H9 (cell line): ENCODE measurements around the gene ASB18. TPM values are rescaled to one million over a fixed set of nuclear protein-coding genes. Genes with fewer than 3 reads are reported as not detected.

ENCODE experiments used
- DNase-seq: peaks from one replicate; pipeline ENCODE4 v3.0.0-alpha.2; 2017
- H2AFZ ChIP-seq: one replicate; pipeline ENCODE4 v1.6.1; 2013; ENCODE audit warnings: mild to moderate bottlenecking, low read length, control low read depth, moderate library complexity
- H2AK5ac ChIP-seq: 2 replicates; pipeline ENCODE4 v1.6.1; 2013; ENCODE audit warnings: low read length, control low read depth, mixed read lengths; ENCODE audit not compliant: insufficient read length
- H2BK120ac ChIP-seq: one replicate; pipeline ENCODE4 v1.6.1; 2013; ENCODE audit warnings: low read depth, mild to moderate bottlenecking, low read length, control low read depth, inconsistent platforms; ENCODE audit not compliant: poor library complexity, severe bottlenecking
- H2BK12ac ChIP-seq: 2 replicates; pipeline ENCODE4 v1.6.1; 2013; ENCODE audit warnings: low read length, control low read depth, mixed read lengths, low read depth; ENCODE audit not compliant: insufficient read length
- H2BK15ac ChIP-seq: 2 replicates; pipeline ENCODE4 v1.6.1; 2013; ENCODE audit warnings: low read depth, low read length, control low read depth
- H2BK20ac ChIP-seq: one replicate; pipeline ENCODE4 v1.6.1; 2013; ENCODE audit warnings: low read depth, mild to moderate bottlenecking, low read length, control low read depth, inconsistent platforms; ENCODE audit not compliant: poor library complexity, severe bottlenecking
- H2BK5ac ChIP-seq: 2 replicates; pipeline ENCODE4 v1.6.1; 2013; ENCODE audit warnings: low read length, control low read depth, mixed read lengths; ENCODE audit not compliant: insufficient read length
- H3K14ac ChIP-seq: 2 replicates; pipeline ENCODE4 v1.6.1; 2013; ENCODE audit warnings: low read length, control low read depth; ENCODE audit not compliant: insufficient read depth
- H3K18ac ChIP-seq: 2 replicates; pipeline ENCODE4 v1.6.1; 2013; ENCODE audit warnings: low read depth, mild to moderate bottlenecking, mixed read lengths, low read length, control low read depth; ENCODE audit not compliant: insufficient read length
- H3K23ac ChIP-seq: 2 replicates; pipeline ENCODE4 v1.6.1; 2013; ENCODE audit warnings: low read length, control low read depth, mixed read lengths, low read depth; ENCODE audit not compliant: insufficient read length
- H3K23me2 ChIP-seq: 2 replicates; pipeline ENCODE4 v1.6.1; 2013; ENCODE audit warnings: low read depth, mild to moderate bottlenecking, mixed read lengths, low read length, control low read depth; ENCODE audit not compliant: insufficient read length, poor library complexity, severe bottlenecking
- H3K27ac ChIP-seq: 2 replicates; pipeline ENCODE4 v1.5.1; 2013; ENCODE audit warnings: low read length, control low read depth, mixed read lengths, low read depth; ENCODE audit not compliant: insufficient read length
- H3K27me3 ChIP-seq: 2 replicates; pipeline ENCODE4 v1.6.1; 2013; ENCODE audit warnings: low read length, control low read depth, inconsistent platforms; ENCODE audit not compliant: insufficient read depth
- H3K4ac ChIP-seq: 2 replicates; pipeline ENCODE4 v1.6.1; 2013; ENCODE audit warnings: low read depth, mild to moderate bottlenecking, control low read depth, inconsistent platforms, low read length, moderate library complexity
- H3K4me1 ChIP-seq: 2 replicates; pipeline ENCODE4 v1.6.1; 2013; ENCODE audit warnings: low read length, control low read depth, inconsistent platforms; ENCODE audit not compliant: insufficient read depth
- H3K4me2 ChIP-seq: 2 replicates; pipeline ENCODE4 v1.6.1; 2013; ENCODE audit warnings: low read length, control low read depth, mixed read lengths; ENCODE audit not compliant: insufficient read length, insufficient read depth
- H3K56ac ChIP-seq: 2 replicates; pipeline ENCODE4 v1.6.1; 2013; ENCODE audit warnings: low read depth, mild to moderate bottlenecking, mixed read lengths, low read length, control low read depth; ENCODE audit not compliant: insufficient read length
- H3K79me1 ChIP-seq: 2 replicates; pipeline ENCODE4 v1.6.1; 2013; ENCODE audit warnings: low read depth, mild to moderate bottlenecking, moderate library complexity, low read length, control low read depth, inconsistent platforms; ENCODE audit not compliant: insufficient read depth, poor library complexity, severe bottlenecking
- H3K79me2 ChIP-seq: 2 replicates; pipeline ENCODE4 v1.6.1; 2013; ENCODE audit warnings: low read length, control low read depth, inconsistent platforms; ENCODE audit not compliant: insufficient read depth
- H3K9ac ChIP-seq: 2 replicates; pipeline ENCODE4 v1.6.1; 2013; ENCODE audit warnings: low read length, control low read depth, mixed read lengths; ENCODE audit not compliant: insufficient read length; ENCODE audit errors: extremely low read depth
- H3K9me3 ChIP-seq: one replicate; pipeline ENCODE4 v1.6.1; 2013; ENCODE audit warnings: low read depth, low read length, inconsistent platforms; ENCODE audit not compliant: control insufficient read depth
- H3T11ph ChIP-seq: one replicate; pipeline ENCODE4 v1.6.1; 2013; ENCODE audit warnings: mild to moderate bottlenecking, low read length, control low read depth, inconsistent platforms
- H4K20me1 ChIP-seq: one replicate; pipeline ENCODE4 v1.6.1; 2013; ENCODE audit not compliant: control insufficient read depth, insufficient read length, insufficient read depth
- H4K5ac ChIP-seq: 2 replicates; pipeline ENCODE4 v1.6.1; 2013; ENCODE audit warnings: low read depth, mild to moderate bottlenecking, mixed read lengths, low read length, control low read depth; ENCODE audit not compliant: insufficient read length
- H4K8ac ChIP-seq: replicated peaks from 2 replicates; pipeline ENCODE4 v1.6.1; 2013; ENCODE audit warnings: low read length, control low read depth, mixed read lengths, low read depth; ENCODE audit not compliant: insufficient read length
- H4K91ac ChIP-seq: 2 replicates; pipeline ENCODE4 v1.6.1; 2013; ENCODE audit warnings: low read depth, mild to moderate bottlenecking, moderate library complexity, mixed read lengths, low read length, control low read depth; ENCODE audit not compliant: insufficient read length
- H3K27ac Mint-ChIP-seq, 3 experiments: 2 replicates in 2 of 3; 3 replicates in 1 of 3; pipeline ENCODE4 v1.8.0; 2020 to 2021; ENCODE audit warnings: mixed read lengths in 3 of 3, mild to moderate bottlenecking in 1 of 3, moderate library complexity in 1 of 3
- H3K27me3 Mint-ChIP-seq: 2 replicates; pipeline ENCODE4 v1.8.0; 2021; ENCODE audit warnings: low read depth, mild to moderate bottlenecking, moderate library complexity, mixed read lengths
- H3K36me3 Mint-ChIP-seq, 3 experiments: 2 replicates in 2 of 3; 3 replicates in 1 of 3; pipeline ENCODE4 v1.8.0; 2020 to 2021; ENCODE audit warnings: low read depth in 3 of 3, mixed read lengths in 3 of 3; ENCODE audit not compliant: insufficient read depth in 1 of 3
- H3K4me1 Mint-ChIP-seq, 2 experiments: 2 replicates each; pipeline ENCODE4 v1.8.0; 2020; ENCODE audit warnings: mixed read lengths in 2 of 2
- H3K4me3 Mint-ChIP-seq, 2 experiments: 2 replicates in 1 of 2; 3 replicates in 1 of 2; pipeline ENCODE4 v1.8.0; 2020 to 2021; ENCODE audit warnings: mild to moderate bottlenecking in 2 of 2, mixed read lengths in 2 of 2, moderate library complexity in 1 of 2
- H3K9me3 Mint-ChIP-seq, 2 experiments: 2 replicates in 1 of 2; 3 replicates in 1 of 2; pipeline ENCODE4 v1.8.0; 2020; ENCODE audit warnings: mild to moderate bottlenecking in 2 of 2, mixed read lengths in 2 of 2, moderate library complexity in 1 of 2
- CTCF ChIP-seq: fragments of 200-600 bp; sonication (generic); conservative IDR thresholded peaks from 3 replicates; pipeline ENCODE4 v1.8.0; 2021; ENCODE audit warnings: antibody characterized with exemption, mild to moderate bottlenecking
- WGBS: extraction: QIAGEN DNeasy Blood & Tissue Kit; methylation state at CpG from one replicate; pipeline ENCODE4 v1.1.7; 2013; ENCODE audit warnings: missing lambda C conversion rate, low lambda C conversion rate, mixed read lengths; ENCODE audit not compliant: insufficient read length; ENCODE audit errors: extremely low coverage; 5-methylcytosine and 5-hydroxymethylcytosine counted together
- total RNA-seq: library from RNA; stranded (reverse); gene quantifications from 2 replicates; pipeline ENCODE4 v1.2.1, GENCODE V29; 2021

Gene ASB18
- total RNA-seq, 1 experiment from 2014 or later: not detected

DNA sequence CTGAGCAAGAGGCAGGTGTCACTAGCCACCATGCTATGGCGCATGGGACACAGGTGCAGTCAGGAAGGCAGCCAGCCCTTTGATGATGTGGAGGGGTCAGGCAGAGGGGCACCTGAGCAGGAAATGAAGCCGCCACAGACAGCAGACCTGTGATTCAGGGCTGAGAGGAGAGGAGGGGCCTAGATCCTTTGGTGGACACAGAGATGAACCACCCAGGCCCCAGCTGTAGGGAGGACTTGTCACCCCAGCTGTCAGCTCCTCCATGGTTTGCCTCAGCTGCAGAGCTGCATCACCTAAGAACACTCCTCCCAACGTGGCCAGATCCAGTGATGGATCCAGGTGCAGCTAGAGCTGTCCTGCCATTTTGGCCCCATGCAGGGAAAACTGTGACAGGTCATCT, 11.6 kb downstream of the ASB18 start:
- Histone ChIP-seq H3K27ac (no peak overlapping the region), H3T11ph (no peak overlapping the region), H3K14ac (no peak overlapping the region; the same call in 1 of the 2 replicates), H3K27me3 (no peaks in the 10 kb centered on the region), H2BK12ac (no peak overlapping the region), H3K79me2 (no peaks in the 10 kb centered on the region), H2AFZ (no peak overlapping the region), H3K9me3 (no peaks in the 10 kb centered on the region), H3K56ac (no peak overlapping the region), H3K4me1 (0 out of 2 replicates have a peak, but pooled peaks cover 2% of the 10 kb centered on the region), H4K20me1 (no peaks in the 10 kb centered on the region), H4K5ac (no peak overlapping the region), H4K8ac (no peak overlapping the region), H2BK20ac (no peak overlapping the region), H3K4ac (no peak overlapping the region), H2AK5ac (no peak overlapping the region), H3K18ac (no peak overlapping the region), H3K79me1 (no peaks in the 10 kb centered on the region), H3K23ac (no peak overlapping the region), H2BK120ac (no peak overlapping the region), H2BK5ac (no peak overlapping the region), H3K4me2 (no peak overlapping the region), H4K91ac (no peak overlapping the region), H3K23me2 (no peaks in the 10 kb centered on the region), H3K9ac (no peak overlapping the region), H2BK15ac (no peak overlapping the region)
- no peak overlapping the region for H3K27ac Mint-ChIP-seq
- H3K4me1 Mint-ChIP-seq: peaks cover 7 to 14% of the 10 kb centered on the region in 2 experiments
- H3K4me3 Mint-ChIP-seq: no peak overlapping the region
- DNase-seq: no peak
- no peak for TF ChIP-seq CTCF
- no CpG with 5 or more reads among the region's 3 CpGs for WGBS
- H3K9me3 Mint-ChIP-seq: no peaks in the 10 kb centered on the region
- no peaks in the 10 kb centered on the region for H3K36me3 Mint-ChIP-seq
- peaks cover 8% of the 10 kb centered on the region for H3K27me3 Mint-ChIP-seq
